Stimulated activated CD4-positive, alpha-beta T cell treated with anti-CD3 and anti-CD28 coated beads, Interleukin-4, amount 100 ng/mL, for 24 hours (primary cell): ENCODE data around the gene WDR64.
"Not testable (repeated sequence)": the region's sequence is repeated elsewhere in the genome, so short reads cannot be mapped to it uniquely, and the experiment has no call there.

ENCODE experiments used
- DNase-seq: peaks from one replicate; pipeline ENCODE4 v3.0.0-alpha.2; 2020

WDR64 gene

GRCh38 chr1:241749041-241749944 lies 97.2 kb downstream of the WDR64 start:
- DNase-seq: no peak

DNA sequence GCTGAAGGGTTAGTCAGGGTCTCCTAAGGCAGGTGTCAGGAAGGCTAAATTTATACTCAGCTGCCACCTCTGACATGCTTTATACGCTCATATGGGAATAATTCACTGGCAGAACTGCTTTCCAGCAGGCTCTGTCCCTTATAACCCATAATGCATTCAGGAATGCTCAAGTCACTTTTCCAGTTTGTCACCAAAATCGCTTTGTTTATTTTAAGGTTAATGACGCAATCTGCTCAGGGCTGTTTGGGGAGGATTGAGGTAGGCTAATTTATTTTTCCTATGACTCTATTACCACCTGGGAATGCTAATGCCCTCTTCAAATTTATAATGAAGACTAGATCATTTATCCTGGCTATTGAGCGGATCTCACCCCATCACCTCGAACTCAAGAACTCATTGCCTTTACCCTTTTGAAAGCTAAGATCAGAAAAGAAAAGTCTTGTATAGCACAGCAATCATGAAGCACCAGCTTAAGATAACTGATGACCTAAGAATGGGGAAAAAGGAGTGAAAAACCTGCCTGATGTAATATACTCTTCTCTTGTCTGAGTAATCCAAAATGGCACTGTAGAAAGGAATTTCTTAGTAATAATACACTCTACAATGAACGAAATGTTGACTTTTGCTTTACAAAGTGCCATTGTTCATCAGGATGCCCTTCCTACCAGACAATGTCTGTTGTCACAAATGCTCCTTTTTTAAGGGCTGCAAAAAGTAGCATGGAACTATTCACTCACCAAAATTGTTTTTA lies 98.0 kb downstream of the WDR64 start:
- no peak for DNase-seq

- no peak for DNase-seq
Observed at GRCh38 chr1:241751524-241751923, 99.4 kb downstream of the WDR64 start.

DNA sequence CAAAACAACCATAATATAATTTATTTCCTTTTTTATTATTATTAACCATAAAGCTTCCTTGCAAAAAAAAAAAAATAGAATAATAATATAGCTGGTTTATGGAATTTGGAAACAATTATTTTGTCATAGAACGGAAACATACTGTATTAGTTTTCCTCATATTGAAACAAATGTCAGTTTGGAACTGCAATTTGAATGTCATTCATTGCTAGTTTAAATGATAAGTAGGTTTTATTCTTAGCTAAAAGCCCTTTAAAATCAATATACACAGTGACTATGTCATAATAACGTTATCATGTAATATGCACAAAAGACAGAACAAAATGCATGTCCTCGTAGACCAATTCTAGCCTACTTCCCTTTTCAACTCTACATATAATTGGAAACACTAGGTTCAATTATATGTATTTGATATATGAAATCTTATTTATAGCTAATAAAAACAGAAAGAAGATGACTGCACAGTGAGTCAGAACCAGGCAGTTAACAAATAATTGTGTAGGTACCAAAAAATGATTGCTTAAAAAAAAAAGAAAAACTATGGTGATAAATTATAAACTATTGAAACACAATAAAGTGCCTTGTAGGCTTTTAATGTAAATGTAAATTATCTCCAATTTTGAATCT lies 110.7 kb downstream of the WDR64 start:
- no peak for DNase-seq

DNA sequence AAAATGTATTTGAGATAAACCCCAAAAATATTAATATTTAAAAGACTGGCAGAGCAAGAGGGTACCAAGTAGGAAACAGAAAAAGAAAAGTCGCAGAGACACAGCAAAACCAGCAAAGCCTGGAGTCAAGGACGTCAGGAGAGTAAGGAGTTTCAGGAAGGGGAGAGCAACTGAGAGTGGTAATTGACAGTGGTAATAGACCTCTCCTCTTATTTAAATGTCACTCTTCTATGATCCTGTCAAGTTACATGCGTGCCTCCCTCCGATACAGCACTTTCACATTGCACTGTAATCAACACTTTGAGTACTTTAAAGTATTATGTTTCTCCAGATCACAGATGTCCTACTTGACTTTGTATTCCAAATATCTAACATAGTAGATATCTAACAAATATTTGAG lies 113.3 kb downstream of the WDR64 start:
- no peak for DNase-seq

GRCh38 chr1:241767737-241768136 lies 115.7 kb downstream of the WDR64 start:
- no peak for DNase-seq

- no peak for DNase-seq
Observed at GRCh38 chr1:241770115-241770514, 118.0 kb downstream of the WDR64 start.

GRCh38 chr1:241771117-241771516 lies 119.0 kb downstream of the WDR64 start:
- no peak for DNase-seq

DNA sequence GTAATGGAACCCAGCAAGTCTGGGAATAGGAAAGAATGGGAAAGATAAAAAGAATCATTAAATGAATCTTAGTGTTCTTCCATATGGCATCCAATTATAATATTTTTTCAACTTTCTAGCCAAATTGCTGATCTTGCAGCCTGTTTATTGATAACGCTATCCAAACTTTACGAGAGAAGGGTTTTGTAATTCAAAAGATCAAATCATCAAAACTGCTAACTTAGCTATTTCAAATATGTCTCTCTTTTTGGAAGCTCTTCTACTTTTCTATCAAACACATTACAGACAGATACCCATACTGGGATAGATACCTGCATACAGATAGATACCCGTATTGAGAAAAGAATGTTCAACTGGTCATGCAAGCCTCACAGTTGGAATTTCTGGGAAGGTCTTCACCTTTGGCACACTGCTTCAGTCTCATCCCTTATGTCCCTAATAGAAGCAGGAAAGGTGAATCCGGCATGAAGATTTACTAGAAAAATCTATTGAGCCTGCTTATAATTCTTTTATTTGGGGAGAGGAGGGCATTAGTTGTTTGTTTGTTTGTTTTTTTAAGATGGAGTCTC lies 120.9 kb downstream of the WDR64 start:
- DNase-seq: no peak

DNA sequence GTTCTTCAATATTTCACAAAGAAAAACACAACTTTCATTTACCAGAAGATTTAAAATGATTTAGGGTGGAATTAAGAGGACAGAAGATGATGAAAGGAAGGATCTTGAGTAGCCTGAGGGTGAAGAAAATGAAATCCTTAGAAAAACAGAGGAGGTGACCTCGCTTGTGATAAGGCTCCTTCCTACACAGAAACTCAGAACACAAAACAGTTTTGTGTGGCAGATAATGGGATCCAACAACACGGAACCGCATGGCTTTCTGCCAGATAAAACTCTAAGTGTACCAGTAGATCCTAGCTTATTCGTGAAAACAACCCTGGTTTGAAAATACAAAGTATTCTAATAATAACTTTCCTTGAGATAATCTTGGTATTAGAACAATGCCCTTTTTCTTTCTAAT lies 121.9 kb downstream of the WDR64 start:
- DNase-seq: no peak

DNA sequence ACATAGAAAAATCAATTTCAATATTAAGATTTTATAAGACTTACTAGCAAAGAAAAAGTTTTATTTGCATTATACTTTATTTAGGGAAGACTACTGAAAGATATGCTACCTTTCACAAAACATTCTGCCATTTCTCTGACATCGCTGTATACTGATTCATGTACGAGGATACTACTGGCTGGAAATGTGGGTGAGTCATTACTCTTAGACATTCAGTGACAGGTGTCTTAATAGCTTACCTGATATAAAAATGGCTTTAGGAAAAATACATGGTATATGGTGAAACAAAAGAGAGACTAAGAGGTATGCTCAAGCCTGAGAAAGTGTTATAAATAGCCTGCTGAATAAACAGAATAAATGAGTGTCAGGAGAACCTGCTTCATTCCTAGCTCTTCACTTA lies 122.9 kb downstream of the WDR64 start:
- DNase-seq: no peak

GRCh38 chr1:241776911-241777310 lies 124.8 kb downstream of the WDR64 start:
- no peak for DNase-seq

GRCh38 chr1:241778117-241778516 lies 126.0 kb downstream of the WDR64 start:
- DNase-seq: no peak

DNA sequence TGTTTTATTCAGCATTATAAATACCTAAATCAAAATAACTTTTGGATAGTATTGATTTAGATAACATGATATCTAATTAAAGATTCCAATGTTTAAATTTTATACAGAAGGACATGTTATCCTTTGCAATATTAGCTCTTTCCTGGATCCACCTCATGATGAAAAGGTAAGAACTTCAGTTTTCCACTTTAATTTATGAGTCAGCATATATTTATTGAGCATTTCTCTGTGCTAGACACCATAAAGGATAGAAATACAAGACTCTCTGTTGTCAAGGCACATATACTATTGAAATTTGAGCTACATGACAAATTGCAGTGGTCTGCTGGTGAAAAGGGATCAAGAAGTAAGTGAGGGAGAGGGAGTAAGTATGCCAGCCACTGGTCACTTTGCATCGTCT lies 127.8 kb downstream of the WDR64 start:
- DNase-seq: no peak

DNA sequence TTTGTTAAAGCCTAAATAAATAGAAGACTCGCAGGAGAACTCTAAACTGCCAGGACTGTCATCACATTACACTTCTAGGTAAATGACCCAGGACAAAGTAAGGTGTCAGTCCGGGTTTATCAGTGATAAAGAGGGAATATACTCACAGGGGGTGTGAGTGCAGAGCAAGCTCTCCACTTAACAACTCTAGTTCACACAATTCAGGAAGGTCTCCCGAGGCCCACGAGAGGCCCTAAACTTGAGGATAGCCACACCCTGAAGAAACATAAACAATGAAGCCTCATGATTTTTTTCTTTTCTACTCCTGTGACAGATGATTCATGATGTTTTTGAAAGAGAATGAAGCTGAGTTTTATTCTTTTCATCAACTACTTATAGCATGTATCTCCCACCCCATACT lies 130.3 kb downstream of the WDR64 start:
- DNase-seq: no peak

GRCh38 chr1:241787691-241788090 lies 135.6 kb downstream of the WDR64 start:
- DNase-seq: no peak

- no peak for DNase-seq
Observed at GRCh38 chr1:241789061-241789460, 137.0 kb downstream of the WDR64 start.

DNA sequence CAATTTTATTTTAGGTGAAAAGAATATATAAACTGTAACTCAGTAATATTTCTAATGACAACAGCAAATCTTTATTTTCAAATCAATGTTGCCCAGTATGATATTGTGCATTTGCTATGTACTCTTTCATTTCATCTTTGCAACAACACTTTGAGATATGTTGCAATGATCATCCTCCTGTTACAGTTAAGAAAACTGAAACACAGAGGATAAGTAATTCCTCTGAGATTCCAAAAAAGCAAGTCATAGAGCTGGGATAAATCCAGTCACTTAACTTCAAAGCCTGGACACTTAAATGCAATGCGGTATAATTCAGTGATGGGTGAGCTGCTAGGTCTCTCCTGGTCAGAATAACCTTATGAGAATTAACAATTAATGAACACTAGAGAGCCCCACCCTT lies 147.3 kb downstream of the WDR64 start:
- DNase-seq: no peak

- DNase-seq: no peak
Observed at GRCh38 chr1:241800640-241801039, 148.6 kb downstream of the WDR64 start.

GRCh38 chr1:241802863-241803262 lies 150.8 kb downstream of the WDR64 start:
- no peak for DNase-seq

- not testable (repeated sequence) for DNase-seq
Observed at GRCh38 chr1:241804706-241805105, 152.6 kb downstream of the WDR64 start.

GRCh38 chr1:241808265-241808664 lies 156.2 kb downstream of the WDR64 start:
- DNase-seq: no peak

- DNase-seq: no peak
Observed at GRCh38 chr1:241810769-241811405, 158.8 kb downstream of the WDR64 start.
